Stimulated activated CD4-positive, alpha-beta T cell treated with anti-CD3 and anti-CD28 coated beads, Interleukin-2, amount 100 ng/mL, for 4 hours (primary cell): ENCODE results near the gene SAA1.
"Not testable (repeated sequence)": the region's sequence is repeated elsewhere in the genome, so short reads cannot be mapped to it uniquely, and the experiment has no call there.

ENCODE experiments used
- DNase-seq: peaks from one replicate; pipeline ENCODE4 v3.0.0-alpha.2; 2020; ENCODE audit warnings: low read depth

The SAA1 gene

GRCh38 chr11:18265949-18266348, at the start of gene SAA1:
TSS of gene SAA1 (plus strand) at chr11:18266264. CDS start at chr11:18266888, 624 bp downstream.
- DNase-seq, result no peak

GRCh38 chr11:18221274-18221876, 44.7 kb upstream of the SAA1 start:
- DNase-seq, result no peak

GRCh38 chr11:18222814-18223421, 43.1 kb upstream of the SAA1 start:
- no peak for DNase-seq

DNA sequence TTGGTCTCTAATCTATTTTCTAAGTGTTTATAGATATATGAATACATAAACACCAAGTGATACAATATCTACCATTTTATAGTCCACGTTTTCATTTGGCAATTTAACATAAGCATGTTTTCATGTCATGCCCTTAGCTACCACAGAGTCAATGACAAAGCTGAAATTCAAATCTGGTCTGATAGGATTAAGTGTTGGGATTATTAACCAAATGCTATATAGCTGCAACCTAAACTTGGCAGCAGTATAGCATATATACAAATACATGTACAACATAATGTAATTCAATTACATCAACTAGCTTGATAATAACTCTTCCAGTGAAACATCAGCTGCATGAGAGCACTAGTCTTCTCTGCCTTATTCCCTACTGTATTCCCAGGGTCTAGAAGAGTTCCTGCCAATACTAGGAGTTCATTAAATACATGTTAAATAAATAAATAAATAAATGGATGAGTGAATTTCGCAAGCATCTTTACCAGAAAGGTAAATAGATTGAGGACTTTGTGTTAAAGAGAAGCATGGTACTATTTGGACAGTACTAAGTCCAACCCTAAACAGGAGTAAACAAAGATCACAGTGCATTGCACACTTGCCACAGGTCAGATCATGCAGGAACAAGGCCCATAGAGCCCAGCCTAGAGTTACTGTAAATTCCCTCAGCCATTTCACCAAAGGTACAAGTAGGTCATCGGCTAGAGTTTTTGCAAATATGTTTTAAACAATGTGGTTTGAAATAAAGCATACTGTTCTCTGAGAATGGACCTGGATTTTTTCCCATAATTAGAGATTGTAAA, 42.3 kb upstream of the SAA1 start:
- no peak for DNase-seq

- no peak for DNase-seq
Observed at GRCh38 chr11:18225913-18226312, 40.2 kb upstream of the SAA1 start.

DNA sequence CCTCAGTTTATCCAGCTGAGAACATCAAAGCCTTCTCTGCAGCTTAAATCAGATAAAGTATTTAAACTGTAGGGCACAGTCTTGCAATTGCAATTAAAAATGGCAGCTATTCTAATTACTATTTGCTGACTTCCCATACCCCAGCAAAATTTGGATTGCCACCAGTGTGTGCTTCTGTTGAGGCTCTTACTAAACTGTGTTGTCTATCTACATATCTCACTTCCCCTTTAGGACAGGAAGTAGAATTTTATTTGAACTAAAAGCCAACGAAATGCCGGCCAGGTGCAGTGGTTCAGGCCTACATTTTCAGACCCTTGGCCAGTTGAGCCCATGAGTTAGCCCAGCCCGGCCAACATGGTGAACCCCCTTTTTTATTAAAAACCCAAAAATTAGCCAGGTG, 36.6 kb upstream of the SAA1 start:
- no peak for DNase-seq

DNA sequence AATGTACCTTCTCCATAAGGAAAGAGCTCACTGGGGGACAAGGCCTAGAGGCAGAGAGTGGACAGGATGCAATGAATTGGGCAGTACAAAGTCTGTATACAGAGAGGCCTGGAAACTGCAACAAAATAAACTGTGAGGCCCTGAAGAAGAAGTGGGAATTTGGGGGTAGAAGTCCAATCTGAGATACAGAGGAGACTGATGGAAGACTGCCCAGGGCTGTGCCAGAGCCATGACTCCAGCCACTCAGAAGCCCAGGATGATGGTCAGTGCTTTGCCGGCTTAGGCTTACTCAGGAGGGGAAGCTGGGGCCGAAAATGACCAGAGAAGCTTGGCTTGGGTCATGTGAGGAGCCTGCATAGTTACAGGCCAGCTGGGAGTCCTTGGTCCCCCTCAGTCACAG, 35.2 kb upstream of the SAA1 start:
- no peak for DNase-seq

GRCh38 chr11:18233912-18234311, 32.2 kb upstream of the SAA1 start:
- DNase-seq, result no peak

- no peak for DNase-seq
Observed at GRCh38 chr11:18235394-18236334, 30.4 kb upstream of the SAA1 start.

DNA sequence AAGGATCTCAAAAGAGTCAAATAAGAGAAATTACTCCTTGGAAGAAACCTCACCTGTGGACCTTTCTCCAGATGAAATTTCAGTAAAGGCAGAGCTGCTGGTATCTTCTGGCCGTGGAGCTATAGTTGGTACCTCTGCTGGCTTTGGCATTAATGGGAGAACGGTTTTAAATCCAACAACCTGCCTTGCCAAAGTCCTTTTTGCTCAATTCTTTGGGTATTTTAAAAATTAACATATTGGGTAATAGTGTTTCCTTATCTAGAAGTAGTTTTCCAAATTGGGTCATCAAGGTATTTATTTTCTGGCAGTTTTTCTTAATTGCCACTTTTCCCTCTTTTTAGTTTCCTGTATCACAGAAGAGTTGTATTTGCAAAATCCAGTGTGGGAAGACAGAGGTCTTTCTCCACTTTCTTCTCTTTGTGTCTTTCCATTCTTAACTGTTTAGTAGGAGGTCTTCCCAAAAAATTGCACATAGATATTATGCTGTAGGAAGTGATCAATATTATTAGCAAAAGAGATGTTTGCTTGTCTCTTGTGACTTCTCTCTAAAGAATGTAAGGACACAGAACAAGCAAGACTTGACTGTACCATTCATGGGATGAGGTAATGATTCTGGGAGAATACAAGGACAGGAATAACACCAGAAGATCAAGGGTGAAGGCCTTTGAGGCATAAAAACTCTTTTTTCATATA, 29.3 kb upstream of the SAA1 start, which contains the start of gene SAA4:
SAA4 (minus strand) TSS at position 139 of the 693 bp plus-strand sequence. CDS start 876 bp downstream, outside the sequence.
- no peak for DNase-seq

GRCh38 chr11:18239655-18240054, 26.4 kb upstream of the SAA1 start:
- DNase-seq, result no peak

DNA sequence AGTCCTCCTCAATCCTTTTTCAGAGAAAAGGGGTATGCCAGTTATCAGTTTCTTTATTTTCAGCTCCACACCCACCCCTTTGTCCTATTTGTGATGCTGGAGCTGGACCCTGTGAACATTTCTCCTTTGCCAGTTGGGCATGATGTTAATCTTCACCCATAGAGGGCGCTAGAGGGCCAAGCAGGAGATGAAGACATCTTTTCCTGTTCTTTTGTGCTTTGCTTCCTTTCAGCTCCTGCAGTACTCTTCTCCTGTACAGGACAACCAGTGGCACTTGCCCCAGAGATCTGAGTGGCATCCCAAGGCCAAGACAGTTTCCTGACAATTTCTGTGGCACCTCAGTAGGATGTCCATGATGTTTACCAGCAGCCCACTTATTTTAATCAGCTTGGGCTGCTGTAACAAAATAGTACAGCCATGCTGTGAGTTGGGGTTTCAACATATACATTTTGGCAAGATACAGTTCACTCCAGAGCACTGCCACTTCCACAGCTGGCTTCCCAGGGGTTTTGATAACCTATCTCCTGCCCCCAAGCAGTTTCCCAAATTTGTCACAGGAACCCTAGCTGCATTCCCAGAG, 22.2 kb upstream of the SAA1 start:
- peak; percentile 22 for DNase-seq

DNA sequence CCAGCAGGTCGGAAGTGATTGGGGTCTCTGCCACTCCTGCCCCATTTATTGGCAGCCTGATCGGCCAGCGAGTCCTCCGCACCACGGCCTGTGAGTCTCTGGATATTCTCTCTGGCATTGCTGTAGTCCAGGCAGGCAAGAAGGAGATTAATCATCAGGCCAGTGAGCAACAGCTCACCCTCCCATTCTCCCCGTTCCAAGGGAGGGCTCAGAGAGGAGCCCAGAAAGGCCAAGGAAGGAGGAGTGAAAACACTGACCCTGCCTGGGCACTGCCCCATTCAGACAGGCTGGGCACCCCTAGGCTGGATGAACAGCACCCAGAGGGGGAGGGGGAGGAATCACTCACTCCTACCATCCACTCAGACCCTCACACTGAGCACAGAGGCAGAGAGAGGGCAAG, 20.7 kb upstream of the SAA1 start:
- DNase-seq, result no peak

GRCh38 chr11:18246379-18247190, 19.5 kb upstream of the SAA1 start:
- DNase-seq, result not testable (repeated sequence)

DNA sequence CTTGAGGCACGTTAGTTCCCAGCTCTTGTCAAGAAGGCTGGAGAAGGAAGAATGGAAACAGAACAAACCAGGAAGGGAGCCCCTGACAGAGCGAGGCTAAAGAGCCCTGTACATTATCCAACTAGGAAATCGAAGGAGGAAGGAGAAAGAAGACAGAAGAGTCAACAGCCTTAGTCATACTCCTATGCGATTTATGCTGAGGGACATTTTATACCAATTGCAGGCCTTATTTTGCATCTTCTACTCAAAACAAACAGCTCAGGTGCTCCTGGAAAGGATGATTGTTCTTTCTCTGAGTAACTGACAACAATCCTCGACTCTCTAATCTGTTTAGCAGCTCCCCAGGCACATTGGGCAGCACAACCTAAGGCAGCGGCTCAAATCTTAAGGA, 18.9 kb upstream of the SAA1 start:
- DNase-seq, result not testable (repeated sequence)

DNA sequence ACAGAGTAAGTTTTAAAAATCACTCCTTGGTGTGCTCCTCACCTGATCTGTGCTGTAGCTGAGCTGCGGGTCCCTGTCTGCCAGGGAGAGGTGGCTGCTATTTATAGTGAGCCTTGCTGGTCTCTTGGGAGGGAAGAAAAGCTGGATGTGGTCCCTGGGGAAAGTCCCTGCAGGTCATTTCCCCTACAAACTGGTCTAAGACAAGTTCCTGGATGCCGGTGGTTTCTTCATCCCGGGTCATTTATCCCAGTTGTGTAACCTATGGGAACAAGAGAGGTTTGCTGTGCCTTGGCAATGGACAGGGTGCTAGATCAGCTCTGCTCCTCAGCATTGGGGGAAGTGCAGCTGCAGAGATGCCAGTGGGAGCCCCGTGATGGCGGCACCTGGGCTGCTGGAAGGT, 17.5 kb upstream of the SAA1 start, which contains the start of gene SAA2:
SAA2 (minus strand) TSS at position 108 of the 400 bp plus-strand sequence. CDS start 657 bp downstream, outside the sequence.
- DNase-seq, result no peak

- no peak for DNase-seq
Observed at GRCh38 chr11:18253233-18253632, 12.8 kb upstream of the SAA1 start.

GRCh38 chr11:18253778-18254338, 12.2 kb upstream of the SAA1 start:
- DNase-seq, result no peak

- DNase-seq, result no peak
Observed at GRCh38 chr11:18254781-18255361, 11.2 kb upstream of the SAA1 start.
